CD14-positive monocyte (primary cell): ENCODE results near the gene KLHL14. TPM values are rescaled to one million over a fixed set of nuclear protein-coding genes. Genes with fewer than 3 reads are reported as not detected.

Experiments
- DNase-seq, 3 donors: peaks; one replicate each; pipeline ENCODE4 v3.0.0-alpha.2; 2011 to 2022
- H2AFZ ChIP-seq: 2 replicates; pipeline ENCODE4 v1.6.0; 2012; ENCODE audit warnings: mild to moderate bottlenecking, low read depth, low read length, inconsistent platforms; ENCODE audit not compliant: insufficient read depth, poor library complexity, severe bottlenecking
- H3K27ac ChIP-seq, 2 donors: 1 replicate in 1 of 2; 2 replicates in 1 of 2; pipeline ENCODE4 v1.5.1; 2012 to 2013; ENCODE audit warnings: low read length in 2 of 2, control low read depth in 1 of 2, inconsistent platforms in 1 of 2, low read depth in 1 of 2, mild to moderate bottlenecking in 1 of 2
- H3K27me3 ChIP-seq, 2 donors: one replicate each; pipeline versions ENCODE4 v1.6.0 to v1.6.1; 2011 to 2013; ENCODE audit warnings: low read length in 2 of 2; ENCODE audit not compliant: control insufficient read depth in 2 of 2, insufficient read depth in 2 of 2
- H3K36me3 ChIP-seq, 2 donors: replicated peaks in 1 of 2; 1 replicate in 1 of 2; 2 replicates in 1 of 2; pipeline versions ENCODE4 v1.5.1 to v1.6.1; 2012 to 2013; ENCODE audit warnings: low read length in 2 of 2, control low read depth in 1 of 2, inconsistent platforms in 1 of 2, mild to moderate bottlenecking in 1 of 2; ENCODE audit not compliant: insufficient read depth in 2 of 2, control insufficient read depth in 1 of 2
- H3K4me1 ChIP-seq, 2 donors: 1 replicate in 1 of 2; 2 replicates in 1 of 2; pipeline versions ENCODE4 v1.5.1 to v1.6.1; 2012 to 2013; ENCODE audit warnings: low read length in 2 of 2, control low read depth in 1 of 2, inconsistent platforms in 1 of 2, mild to moderate bottlenecking in 1 of 2, moderate library complexity in 1 of 2; ENCODE audit not compliant: insufficient read depth in 2 of 2, control insufficient read depth in 1 of 2
- H3K4me2 ChIP-seq: replicated peaks from 2 replicates; pipeline ENCODE3; 2012; ENCODE audit warnings: low read length, moderate library complexity, mild to moderate bottlenecking; ENCODE audit not compliant: poor library complexity, severe bottlenecking; ENCODE audit errors: extremely low read depth
- H3K4me3 ChIP-seq, 3 experiments: fragments of 200-600 bp in 1 of 3; sonication (generic) in 1 of 3; replicated peaks in 1 of 3; 1 replicate in 2 of 3; 2 replicates in 1 of 3; pipeline ENCODE4 v1.5.1; 2011 to 2013; ENCODE audit warnings: low read length in 3 of 3, mild to moderate bottlenecking in 3 of 3, control low read depth in 2 of 3, low read depth in 2 of 3, inconsistent platforms in 1 of 3, moderate library complexity in 1 of 3
- H3K79me2 ChIP-seq: 2 replicates; pipeline ENCODE4 v1.6.0; 2012; ENCODE audit warnings: mild to moderate bottlenecking, control low read depth, inconsistent platforms, low read length, moderate library complexity; ENCODE audit not compliant: insufficient read depth
- H3K9ac ChIP-seq: 2 replicates; pipeline ENCODE4 v1.6.0; 2017; ENCODE audit warnings: low read length, mild to moderate bottlenecking; ENCODE audit not compliant: insufficient read depth, poor library complexity, severe bottlenecking
- H3K9me3 ChIP-seq, 2 donors: replicated peaks in 1 of 2; 1 replicate in 1 of 2; 2 replicates in 1 of 2; pipeline versions ENCODE4 v1.5.1 to v1.6.1; 2012 to 2013; ENCODE audit warnings: low read length in 2 of 2, control low read depth in 1 of 2; ENCODE audit not compliant: control insufficient read depth in 1 of 2, insufficient read depth in 1 of 2
- H4K20me1 ChIP-seq: 2 replicates; pipeline ENCODE4 v1.6.0; 2012; ENCODE audit warnings: mild to moderate bottlenecking, low read length, control low read depth, moderate library complexity; ENCODE audit not compliant: insufficient read depth
- H3K27ac Mint-ChIP-seq, 7 donors: one replicate each; pipeline ENCODE4 v1.8.0; 2020; ENCODE audit warnings: mild to moderate bottlenecking in 7 of 7, mixed read lengths in 7 of 7, moderate library complexity in 6 of 7, inconsistent platforms in 2 of 7
- H3K27me3 Mint-ChIP-seq, 3 donors: one replicate each; pipeline ENCODE4 v1.8.0; 2021 to 2022; ENCODE audit warnings: low read depth in 3 of 3, mild to moderate bottlenecking in 3 of 3, mixed read lengths in 3 of 3, moderate library complexity in 3 of 3, inconsistent platforms in 1 of 3
- H3K36me3 Mint-ChIP-seq, 2 donors: one replicate each; pipeline ENCODE4 v1.8.0; 2020; ENCODE audit warnings: mixed read lengths in 2 of 2, inconsistent platforms in 1 of 2, mild to moderate bottlenecking in 1 of 2
- H3K4me1 Mint-ChIP-seq: one replicate; pipeline ENCODE4 v1.8.0; 2020; ENCODE audit warnings: mild to moderate bottlenecking, mixed read lengths
- H3K4me3 Mint-ChIP-seq, 2 donors: one replicate each; pipeline ENCODE4 v1.8.0; 2020; ENCODE audit warnings: mild to moderate bottlenecking in 2 of 2, mixed read lengths in 2 of 2, moderate library complexity in 1 of 2
- H3K9me3 Mint-ChIP-seq, 7 donors: one replicate each; pipeline ENCODE4 v1.8.0; 2020 to 2022; ENCODE audit warnings: mixed read lengths in 7 of 7, mild to moderate bottlenecking in 6 of 7, moderate library complexity in 6 of 7, inconsistent platforms in 2 of 7
- WGBS: methylation state at CpG from one replicate; pipeline ENCODE4 v1.1.5; 2013; ENCODE audit warnings: missing lambda C conversion rate; ENCODE audit not compliant: insufficient coverage; 5-methylcytosine and 5-hydroxymethylcytosine counted together
- intact Hi-C, 2 donors: fragments of 100-400 bp; cut with micrococcal nuclease; formaldehyde crosslinking; loops; one replicate each; pipeline versions ENCODE4 v1.15.0 to v1.15.1; 2023
- polyA plus RNA-seq, 3 donors: library from polyadenylated mRNA; depleted of rRNA in 1 of 3; unstranded in 2 of 3; stranded (reverse) in 1 of 3; fragments of 300-500 nt in 2 of 3; fragments of >200 nt in 1 of 3; fragmentation: Illumina TruSeq in 2 of 3; gene quantifications; 1 replicate in 2 of 3; 2 replicates in 1 of 3; pipeline ENCODE4 v1.2.3, GENCODE V29; 2012 to 2021
- TF ChIP-seq, protein P1 (sequence below): fragments of 200-600 bp; IDR thresholded peaks from one replicate; pipeline ENCODE4 v1.8.0; 2022; ENCODE audit warnings: antibody characterized with exemption, mild to moderate bottlenecking

KLHL14 gene
- polyA plus RNA-seq, 3 donors = 0.08 TPM; not detected in 2

DNA sequence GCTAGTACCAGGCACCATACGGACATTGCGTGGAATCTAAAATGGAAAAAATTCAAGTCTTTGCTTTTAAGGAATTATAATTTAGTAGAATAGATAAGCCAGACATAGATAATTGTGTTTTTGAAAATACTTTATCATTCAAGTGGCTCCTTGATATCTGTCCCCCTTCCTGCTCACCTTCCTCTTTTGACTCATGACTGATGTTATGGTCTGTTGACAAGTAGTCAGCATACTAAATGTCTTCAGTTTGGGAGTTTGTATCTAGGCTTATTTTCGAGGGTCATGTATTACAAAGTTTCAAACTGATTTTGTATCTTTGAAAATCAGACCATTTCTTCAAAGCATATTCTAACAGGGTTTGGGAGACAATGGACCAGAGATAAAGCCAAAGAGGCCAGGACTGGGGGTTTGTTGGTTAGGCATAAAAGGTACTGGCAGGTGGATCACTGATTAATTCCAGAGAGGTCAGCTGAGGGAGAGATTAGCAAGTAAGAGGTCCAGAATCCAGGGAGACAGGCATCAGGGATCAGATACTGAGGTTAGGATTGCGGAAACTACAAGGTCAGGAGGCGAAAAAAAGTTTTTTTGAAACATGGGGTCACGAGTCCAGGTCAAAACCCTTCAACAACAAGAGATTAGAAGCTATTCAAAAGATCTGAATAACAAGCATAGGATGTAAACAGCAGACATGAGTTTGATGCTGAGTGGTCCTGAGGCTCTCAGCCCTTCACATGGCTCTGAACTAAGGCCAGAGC lies 31.5 kb upstream of the KLHL14 start:
- no peaks in the 10 kb centered on the region for H3K9me3 ChIP-seq
- intact Hi-C loops = no loop called here
- H2AFZ ChIP-seq = no peak overlapping the region
- no peak overlapping the region for H3K9ac ChIP-seq
- no peaks in the 10 kb centered on the region for H3K4me1 ChIP-seq
- H3K4me3 ChIP-seq = no peak overlapping the region
- Mint-ChIP-seq H3K27ac (no peak overlapping the region), H3K4me3 (no peak overlapping the region), H3K4me1 (no peaks in the 10 kb centered on the region), H3K27me3 (peaks cover 0 to 2% (median 0%) of the 10 kb centered on the region in 3 donors), H3K36me3 (no peaks in the 10 kb centered on the region), H3K9me3 (peaks cover 0 to 3% (median 2%) of the 10 kb centered on the region in 7 donors)
- no peak for DNase-seq
- no peaks in the 10 kb centered on the region for H4K20me1 ChIP-seq
- H3K36me3 ChIP-seq = no peaks in the 10 kb centered on the region
- TF ChIP-seq, protein P1, sequence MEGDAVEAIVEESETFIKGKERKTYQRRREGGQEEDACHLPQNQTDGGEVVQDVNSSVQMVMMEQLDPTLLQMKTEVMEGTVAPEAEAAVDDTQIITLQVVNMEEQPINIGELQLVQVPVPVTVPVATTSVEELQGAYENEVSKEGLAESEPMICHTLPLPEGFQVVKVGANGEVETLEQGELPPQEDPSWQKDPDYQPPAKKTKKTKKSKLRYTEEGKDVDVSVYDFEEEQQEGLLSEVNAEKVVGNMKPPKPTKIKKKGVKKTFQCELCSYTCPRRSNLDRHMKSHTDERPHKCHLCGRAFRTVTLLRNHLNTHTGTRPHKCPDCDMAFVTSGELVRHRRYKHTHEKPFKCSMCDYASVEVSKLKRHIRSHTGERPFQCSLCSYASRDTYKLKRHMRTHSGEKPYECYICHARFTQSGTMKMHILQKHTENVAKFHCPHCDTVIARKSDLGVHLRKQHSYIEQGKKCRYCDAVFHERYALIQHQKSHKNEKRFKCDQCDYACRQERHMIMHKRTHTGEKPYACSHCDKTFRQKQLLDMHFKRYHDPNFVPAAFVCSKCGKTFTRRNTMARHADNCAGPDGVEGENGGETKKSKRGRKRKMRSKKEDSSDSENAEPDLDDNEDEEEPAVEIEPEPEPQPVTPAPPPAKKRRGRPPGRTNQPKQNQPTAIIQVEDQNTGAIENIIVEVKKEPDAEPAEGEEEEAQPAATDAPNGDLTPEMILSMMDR = no peak
- no peak overlapping the region for H3K4me2 ChIP-seq
- H3K79me2 ChIP-seq = no peaks in the 10 kb centered on the region
- no peaks in the 10 kb centered on the region for H3K27me3 ChIP-seq
- H3K27ac ChIP-seq = no peak overlapping the region
- no CpG with 5 or more reads among the region's 6 CpGs for WGBS

DNA sequence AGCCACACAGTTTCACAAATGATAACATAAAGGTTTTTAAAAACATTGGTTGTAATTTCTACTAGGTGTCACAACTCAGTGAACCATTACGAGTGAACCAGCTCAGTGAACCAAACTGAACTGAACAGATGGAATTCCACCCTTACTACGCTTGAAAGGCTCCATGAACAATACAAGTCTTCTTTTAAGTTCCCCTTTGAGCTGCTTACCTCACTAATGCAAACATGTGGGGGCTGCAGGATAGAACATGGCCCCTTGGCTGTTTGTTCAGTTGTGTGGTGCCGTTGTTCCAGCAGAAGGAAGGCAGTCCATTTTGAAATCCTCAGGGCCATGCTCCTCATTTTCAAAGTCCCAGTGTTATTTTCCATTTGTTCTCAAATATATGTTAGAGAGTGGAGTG lies 30.7 kb upstream of the KLHL14 start:
- Histone ChIP-seq H3K27me3 (no peaks in the 10 kb centered on the region), H3K9ac (no peak overlapping the region), H2AFZ (no peak overlapping the region), H3K79me2 (no peaks in the 10 kb centered on the region), H3K36me3 (no peaks in the 10 kb centered on the region), H3K9me3 (no peaks in the 10 kb centered on the region), H3K4me3 (no peak overlapping the region), H3K4me1 (no peaks in the 10 kb centered on the region), H3K4me2 (no peak overlapping the region), H3K27ac (no peak overlapping the region), H4K20me1 (no peaks in the 10 kb centered on the region)
- Mint-ChIP-seq H3K9me3 (peaks cover 0 to 3% (median 2%) of the 10 kb centered on the region in 7 donors), H3K27ac (no peak overlapping the region), H3K4me1 (no peaks in the 10 kb centered on the region), H3K36me3 (no peaks in the 10 kb centered on the region), H3K27me3 (no peaks in the 10 kb centered on the region), H3K4me3 (no peak overlapping the region)
- TF ChIP-seq, protein P1 = no peak
- DNase-seq = no peak
- 100% methylated on average over 3 of the region's 3 CpGs for WGBS
- intact Hi-C loops = no loop called here
